GM12878 (cell line): ENCODE results near the gene ATN1. TPM values are rescaled to one million over a fixed set of nuclear protein-coding genes. Genes with fewer than 3 reads are reported as not detected.
A peak's percentile ranks its signal among the peaks of the same experiment; 100 is the strongest.

Source experiments
- ATF7 ChIP-seq: fragments of 450-650 bp; IDR thresholded peaks from 2 replicates; pipeline ENCODE4 v1.6.1; 2016; ENCODE audit warnings: low read depth, mild to moderate bottlenecking
- DPF2 ChIP-seq: fragments of 450-650 bp; IDR thresholded peaks from 2 replicates; pipeline ENCODE4 v1.6.1; 2017; ENCODE audit warnings: mild to moderate bottlenecking
- E2F4 ChIP-seq: IDR thresholded peaks from 2 replicates; pipeline ENCODE4 v1.6.1; 2012; ENCODE audit warnings: low read depth, low read length, improper control_type of control experiment
- ELK1 ChIP-seq: IDR thresholded peaks from 2 replicates; pipeline ENCODE4 v1.6.1; 2012; ENCODE audit warnings: low read depth, low read length, improper control_type of control experiment
- GATAD2B ChIP-seq: fragments of 450-650 bp; conservative IDR thresholded peaks from 2 replicates; pipeline ENCODE4 v1.6.1; 2017; ENCODE audit warnings: low read depth, mild to moderate bottlenecking, moderate library complexity
- KLF5 ChIP-seq: fragments of 450-650 bp; IDR thresholded peaks from 2 replicates; pipeline ENCODE4 v1.6.1; 2014; ENCODE audit warnings: mild to moderate bottlenecking; ENCODE audit not compliant: partially characterized antibody
- NR2C1 ChIP-seq: fragments of 450-650 bp; IDR thresholded peaks from 2 replicates; pipeline ENCODE4 v1.6.1; 2017; ENCODE audit warnings: antibody characterized with exemption, mild to moderate bottlenecking, moderate library complexity
- POLR2AphosphoS5 ChIP-seq: IDR thresholded peaks from 2 replicates; pipeline ENCODE4 v1.6.1; 2011; ENCODE audit warnings: mild to moderate bottlenecking, low read length, inconsistent platforms
- POU2F2 ChIP-seq: IDR thresholded peaks from 3 replicates; pipeline ENCODE4 v1.6.1; 2011; ENCODE audit warnings: low read depth, mild to moderate bottlenecking, low read length, borderline replicate concordance
- SPI1 ChIP-seq: IDR thresholded peaks from 2 replicates; pipeline ENCODE4 v1.6.1; 2011; ENCODE audit warnings: low read depth, mild to moderate bottlenecking, low read length, moderate library complexity, borderline replicate concordance; ENCODE audit not compliant: insufficient read depth
- ZNF24 ChIP-seq: fragments of 450-650 bp; IDR thresholded peaks from 2 replicates; pipeline ENCODE4 v1.6.1; 2017; ENCODE audit warnings: antibody characterized with exemption, mild to moderate bottlenecking
- ZNF687 ChIP-seq: fragments of 450-650 bp; IDR thresholded peaks from 2 replicates; pipeline ENCODE4 v1.6.1; 2017; ENCODE audit warnings: mild to moderate bottlenecking, moderate library complexity
- polyA plus RNA-seq, 11 experiments: library from polyadenylated mRNA; depleted of rRNA in 4 of 11; unstranded in 6 of 11; stranded (reverse) in 5 of 11; fragments of >200 nt; fragmentation: Nextera tagmentation in 4 of 11; fragmentation: Illumina TruSeq in 1 of 11; extraction: Ambion mirVana in 4 of 11; extraction: Trizol in 1 of 11; gene quantifications; 1 replicate in 1 of 11; 2 replicates in 10 of 11; pipeline versions ENCODE4 v1.2.1 to v1.2.3, GENCODE V29; 2011 to 2016; ENCODE audit warnings: inconsistent platforms in 2 of 11, missing spikeins in 2 of 11, low read depth in 1 of 11
- total RNA-seq, 4 experiments: library from RNA; depleted of rRNA in 3 of 4; stranded (reverse); fragments of >200 nt in 3 of 4; fragmentation: Illumina TruSeq in 1 of 4; extraction: Trizol in 1 of 4; gene quantifications; 2 replicates each; pipeline versions ENCODE4 v1.2.1 to v1.2.3, GENCODE V29; 2013 to 2021
- TF ChIP-seq, protein P1 (sequence below): fragments of 450-650 bp; conservative IDR thresholded peaks from 2 replicates; pipeline ENCODE4 v1.6.1; 2017; ENCODE audit warnings: mild to moderate bottlenecking, moderate library complexity
- TF ChIP-seq, protein P2 (sequence below): fragments of 450-650 bp; IDR thresholded peaks from 2 replicates; pipeline ENCODE4 v1.6.1; 2017; ENCODE audit warnings: low read depth, mild to moderate bottlenecking, moderate library complexity

ATN1 gene
- total and polyA plus RNA-seq, 10 of the 15 experiments (the other 5 are each of a cell fraction or from before 2014, with no cell fraction given) = 0.08 to 44.5 (median 5.0) TPM

GRCh38 chr12:6950811-6951540 lies 23.2 kb downstream of the ATN1 start, which contains the start of gene PTPN6 (continued):
- TF ChIP-seq E2F4 = no peak
- peak; percentile 62; the same call in 1 of the 2 replicates for TF ChIP-seq SPI1
- peak; percentile 71 for TF ChIP-seq ZNF687
- TF ChIP-seq, protein P1, sequence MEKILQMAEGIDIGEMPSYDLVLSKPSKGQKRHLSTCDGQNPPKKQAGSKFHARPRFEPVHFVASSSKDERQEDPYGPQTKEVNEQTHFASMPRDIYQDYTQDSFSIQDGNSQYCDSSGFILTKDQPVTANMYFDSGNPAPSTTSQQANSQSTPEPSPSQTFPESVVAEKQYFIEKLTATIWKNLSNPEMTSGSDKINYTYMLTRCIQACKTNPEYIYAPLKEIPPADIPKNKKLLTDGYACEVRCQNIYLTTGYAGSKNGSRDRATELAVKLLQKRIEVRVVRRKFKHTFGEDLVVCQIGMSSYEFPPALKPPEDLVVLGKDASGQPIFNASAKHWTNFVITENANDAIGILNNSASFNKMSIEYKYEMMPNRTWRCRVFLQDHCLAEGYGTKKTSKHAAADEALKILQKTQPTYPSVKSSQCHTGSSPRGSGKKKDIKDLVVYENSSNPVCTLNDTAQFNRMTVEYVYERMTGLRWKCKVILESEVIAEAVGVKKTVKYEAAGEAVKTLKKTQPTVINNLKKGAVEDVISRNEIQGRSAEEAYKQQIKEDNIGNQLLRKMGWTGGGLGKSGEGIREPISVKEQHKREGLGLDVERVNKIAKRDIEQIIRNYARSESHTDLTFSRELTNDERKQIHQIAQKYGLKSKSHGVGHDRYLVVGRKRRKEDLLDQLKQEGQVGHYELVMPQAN = peak; percentile 73
- TF ChIP-seq POU2F2 = peak; percentile 60; the same call in 1 of the 3 replicates
- no peak for TF ChIP-seq ZNF24
- TF ChIP-seq GATAD2B = peak; percentile 93
- peak; percentile 84 for TF ChIP-seq POLR2AphosphoS5
- TF ChIP-seq KLF5 = peak; percentile 33
- TF ChIP-seq ATF7 = peak; percentile 89
- no peak for TF ChIP-seq ELK1
- no peak; the same call in none of the 2 replicates for TF ChIP-seq DPF2
- TF ChIP-seq, protein P2, sequence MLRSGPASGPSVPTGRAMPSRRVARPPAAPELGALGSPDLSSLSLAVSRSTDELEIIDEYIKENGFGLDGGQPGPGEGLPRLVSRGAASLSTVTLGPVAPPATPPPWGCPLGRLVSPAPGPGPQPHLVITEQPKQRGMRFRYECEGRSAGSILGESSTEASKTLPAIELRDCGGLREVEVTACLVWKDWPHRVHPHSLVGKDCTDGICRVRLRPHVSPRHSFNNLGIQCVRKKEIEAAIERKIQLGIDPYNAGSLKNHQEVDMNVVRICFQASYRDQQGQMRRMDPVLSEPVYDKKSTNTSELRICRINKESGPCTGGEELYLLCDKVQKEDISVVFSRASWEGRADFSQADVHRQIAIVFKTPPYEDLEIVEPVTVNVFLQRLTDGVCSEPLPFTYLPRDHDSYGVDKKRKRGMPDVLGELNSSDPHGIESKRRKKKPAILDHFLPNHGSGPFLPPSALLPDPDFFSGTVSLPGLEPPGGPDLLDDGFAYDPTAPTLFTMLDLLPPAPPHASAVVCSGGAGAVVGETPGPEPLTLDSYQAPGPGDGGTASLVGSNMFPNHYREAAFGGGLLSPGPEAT = peak; percentile 57; the same call in 1 of the 2 replicates
- TF ChIP-seq NR2C1 = peak; percentile 37; the same call in 1 of the 2 replicates
